HG02610 (cell line): ENCODE measurements around the gene MRNIP.
"Not testable (repeated sequence)": the region's sequence is repeated elsewhere in the genome, so short reads cannot be mapped to it uniquely, and the experiment has no call there.

Experiments
- ATAC-seq: cut with Tn5 transposase; IDR thresholded peaks from one replicate; pipeline ENCODE4 v1.9.1; 2021; ENCODE audit warnings: mild to moderate bottlenecking, moderate library complexity; ENCODE audit not compliant: unreplicated experiment

MRNIP gene

DNA sequence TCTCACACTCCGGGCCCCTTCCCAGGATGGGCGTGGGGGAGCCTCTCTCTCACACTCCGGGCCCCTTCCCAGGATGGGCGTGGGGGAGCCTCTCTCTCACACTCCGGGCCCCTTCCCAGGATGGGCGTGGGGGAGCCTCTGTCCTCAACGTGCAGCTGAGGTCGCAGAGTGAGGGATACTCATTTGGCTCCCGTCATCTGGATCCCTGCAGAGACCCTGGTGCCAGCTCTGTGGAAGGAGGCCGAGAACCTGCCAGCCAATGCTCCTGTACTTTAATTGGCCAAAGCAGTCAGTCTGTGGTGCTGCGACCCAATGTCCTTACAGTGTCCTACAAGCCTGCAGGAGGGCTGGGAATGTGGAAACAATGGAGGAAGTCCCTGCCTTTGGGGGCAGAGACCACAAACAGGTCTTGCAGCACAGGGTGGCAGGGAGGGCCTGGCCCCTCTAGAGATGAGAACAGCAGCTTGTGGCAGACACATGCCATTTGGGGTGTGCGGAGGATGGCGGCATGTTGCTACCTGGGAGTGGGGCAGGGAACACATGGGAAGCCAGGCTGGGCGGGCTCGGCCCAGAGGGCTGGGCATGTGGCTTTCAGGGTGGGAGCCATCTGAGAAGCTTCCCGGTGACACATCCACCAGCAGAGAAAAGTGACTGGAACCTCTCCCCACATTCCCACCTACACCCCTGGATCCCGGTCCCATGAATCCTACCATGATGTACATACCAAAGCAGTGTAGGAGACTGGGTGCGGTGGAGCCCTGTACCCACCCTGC is 13.6 kb upstream of the MRNIP start:
- ATAC-seq, result no peak

DNA sequence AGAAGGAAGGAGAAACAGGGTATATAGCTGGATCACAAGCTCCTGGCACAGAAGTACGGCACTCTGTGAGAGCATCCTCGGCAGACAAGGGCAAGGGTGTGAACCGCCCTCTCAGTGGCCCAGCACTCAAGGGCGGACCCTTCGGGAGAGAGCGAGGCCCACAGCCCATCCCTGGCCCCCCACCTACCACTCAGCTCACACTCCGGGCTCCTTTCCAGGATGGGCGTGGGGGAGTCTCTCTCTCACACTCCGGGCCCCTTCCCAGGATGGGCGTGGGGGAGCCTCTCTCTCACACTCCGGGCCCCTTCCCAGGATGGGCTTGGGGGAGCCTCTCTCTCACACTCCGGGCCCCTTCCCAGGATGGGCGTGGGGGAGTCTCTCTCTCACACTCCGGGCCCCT is 12.9 kb upstream of the MRNIP start:
- not testable (repeated sequence) for ATAC-seq

DNA sequence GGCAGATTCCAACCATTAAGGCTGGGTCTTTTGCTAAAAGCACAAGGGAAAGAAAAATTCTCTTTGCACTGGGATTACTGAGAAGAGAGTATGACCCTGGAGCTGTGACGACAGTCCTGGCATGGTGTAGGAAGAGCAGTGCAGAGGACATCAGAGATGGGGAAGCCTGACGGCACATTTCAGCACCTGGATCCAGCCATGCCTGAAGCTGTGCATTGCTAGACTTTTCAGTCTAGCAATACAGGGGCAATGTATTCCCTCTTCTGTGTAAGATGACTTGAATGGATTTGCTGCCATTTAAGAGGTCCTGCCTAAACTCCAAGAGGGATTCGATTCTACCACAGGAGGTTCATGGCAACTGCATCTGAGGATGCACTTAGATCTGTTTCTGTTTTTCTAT is 12.3 kb upstream of the MRNIP start:
- no peak for ATAC-seq

DNA sequence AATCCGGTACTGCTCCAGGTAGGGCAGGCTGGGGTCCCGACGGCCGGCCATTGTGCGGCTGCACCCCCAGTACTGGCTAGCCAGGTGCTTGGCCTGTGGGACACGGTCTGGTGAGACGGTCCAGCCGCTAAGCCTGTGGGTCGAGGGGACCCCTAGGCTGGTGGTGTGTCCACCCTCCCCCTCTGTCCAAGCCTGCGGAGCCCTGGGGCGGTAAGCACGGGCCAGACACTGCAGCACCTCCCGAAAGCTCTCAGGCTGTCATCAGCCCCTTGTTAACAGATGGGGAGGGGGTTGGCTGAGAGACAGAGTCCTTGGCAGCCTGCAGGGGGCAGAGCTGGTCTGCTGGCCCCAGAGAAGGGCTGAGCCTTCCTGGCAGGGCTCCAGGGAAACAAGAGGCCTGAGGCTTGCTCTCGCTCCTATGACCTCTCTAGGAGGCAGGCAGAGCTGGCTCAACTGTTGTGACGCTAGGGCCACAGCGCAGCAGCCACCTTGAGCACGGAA is 11.8 kb upstream of the MRNIP start:
- ATAC-seq, result no peak

DNA sequence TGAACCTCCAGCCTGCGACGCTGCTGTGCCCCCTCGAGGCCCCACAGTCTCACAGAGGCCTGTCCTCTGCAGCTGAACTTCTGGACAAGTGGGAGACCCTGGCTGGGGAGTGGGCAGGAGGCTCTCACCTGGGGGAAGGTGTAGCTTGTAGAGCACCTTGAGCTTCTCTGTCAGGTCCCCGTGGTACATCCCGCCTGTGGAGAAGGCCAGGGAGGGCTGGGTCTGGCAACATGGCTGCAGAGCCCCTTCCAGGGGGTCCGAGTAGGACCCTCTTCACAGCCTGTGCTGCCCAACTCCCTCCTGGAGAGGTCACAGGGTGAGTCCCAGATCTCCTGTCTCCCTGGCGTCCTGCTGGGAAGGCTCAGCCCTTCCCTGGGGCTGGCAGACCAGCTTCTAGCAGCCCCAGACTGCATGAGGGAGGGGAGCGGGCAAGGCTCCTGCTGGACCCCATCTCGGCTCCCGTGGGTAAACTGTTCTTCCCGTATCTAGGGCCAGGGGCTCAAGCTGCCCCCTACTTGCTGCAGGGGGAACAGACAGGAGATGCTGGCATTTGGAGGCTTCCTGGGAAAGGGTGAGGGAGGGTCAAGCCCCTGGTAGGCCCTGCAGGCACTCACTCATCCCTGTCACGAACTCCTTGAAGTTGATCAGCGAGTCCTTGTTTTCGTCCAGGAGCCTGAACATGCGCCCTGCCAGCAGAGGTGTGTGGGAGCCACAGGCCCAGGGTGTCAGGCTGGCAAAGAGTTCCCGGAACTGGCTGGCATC is 11.2 kb upstream of the MRNIP start:
- ATAC-seq, result no peak

DNA sequence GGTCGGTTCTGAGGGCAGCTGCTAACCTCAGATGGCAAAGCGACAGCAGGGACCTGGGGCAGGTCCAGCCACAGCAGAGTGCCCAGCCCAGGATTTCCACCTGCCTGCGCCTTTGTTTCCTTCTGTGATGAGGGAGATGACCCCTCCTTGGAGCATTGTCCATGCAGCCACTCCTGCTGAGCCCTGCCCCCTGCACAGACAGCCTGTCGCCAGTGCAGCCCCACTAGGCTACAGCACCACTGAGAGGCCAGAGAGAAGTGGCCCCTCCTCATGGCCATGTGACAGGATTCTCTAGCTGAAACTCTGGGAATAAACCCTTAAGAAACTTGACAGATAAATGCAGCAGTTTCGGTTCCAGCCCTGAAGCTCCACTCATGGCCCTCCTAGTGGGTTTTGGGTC is 10.5 kb upstream of the MRNIP start:
- ATAC-seq, result no peak

DNA sequence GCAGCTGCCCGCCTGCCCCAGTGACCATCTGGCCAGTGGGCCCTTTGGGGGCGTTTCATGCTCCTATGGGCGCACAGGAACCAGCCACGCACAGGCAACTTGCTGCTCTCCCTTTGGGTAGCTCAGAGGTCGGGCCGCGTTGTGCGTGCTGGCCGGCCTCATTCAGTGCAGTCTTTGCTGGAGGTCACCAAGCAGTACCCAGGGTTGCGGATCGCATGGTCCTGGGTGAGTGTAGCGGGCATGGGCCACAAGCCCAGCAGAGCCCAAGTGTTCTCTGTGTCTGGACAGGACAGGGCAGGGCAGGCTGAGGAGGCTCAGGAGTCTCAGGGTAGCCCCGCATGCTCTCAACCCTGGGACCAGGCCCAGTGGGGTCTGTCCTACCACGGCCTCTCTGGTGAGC is 9.9 kb upstream of the MRNIP start:
- ATAC-seq, result no peak

DNA sequence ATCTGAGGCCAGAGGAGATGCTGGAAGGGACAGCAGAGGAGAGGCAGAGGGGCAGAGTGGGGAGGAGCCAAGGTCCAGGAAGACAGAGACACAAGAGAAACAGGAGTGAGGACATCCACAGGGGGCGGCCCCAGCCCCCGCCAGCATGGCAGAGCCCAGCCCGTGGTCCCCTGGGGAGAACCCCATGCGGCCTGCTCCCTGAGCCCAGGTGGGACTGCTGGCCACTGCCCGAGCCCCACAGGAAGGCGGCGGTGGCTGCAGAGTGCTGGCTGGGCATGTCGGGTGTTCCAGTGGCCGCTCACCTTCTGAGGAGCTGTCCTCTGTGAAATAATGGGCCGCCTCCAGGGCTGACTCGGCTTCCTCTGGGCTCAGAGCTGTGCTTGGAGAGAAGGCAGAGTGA is 8.9 kb upstream of the MRNIP start:
- ATAC-seq, result no peak

DNA sequence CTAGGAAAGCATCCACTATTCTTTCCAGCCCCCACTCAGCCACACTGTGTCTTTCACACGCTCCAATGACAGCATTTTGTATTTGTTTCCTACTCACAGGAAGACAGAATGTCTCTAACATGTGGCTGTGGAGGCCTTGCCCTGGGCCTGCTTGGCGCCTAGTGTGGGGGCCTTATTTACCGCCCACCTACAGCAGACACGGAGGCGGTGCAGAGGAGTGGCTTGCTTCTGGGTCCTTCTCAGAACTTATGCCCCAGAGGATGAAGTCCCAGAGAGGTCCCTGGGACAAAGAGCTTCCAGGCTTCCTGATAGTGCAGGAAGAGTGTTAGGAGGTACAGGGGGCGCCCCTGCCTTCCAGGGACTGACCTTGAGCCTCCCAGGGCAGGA is 8.5 kb upstream of the MRNIP start:
- no peak for ATAC-seq

DNA sequence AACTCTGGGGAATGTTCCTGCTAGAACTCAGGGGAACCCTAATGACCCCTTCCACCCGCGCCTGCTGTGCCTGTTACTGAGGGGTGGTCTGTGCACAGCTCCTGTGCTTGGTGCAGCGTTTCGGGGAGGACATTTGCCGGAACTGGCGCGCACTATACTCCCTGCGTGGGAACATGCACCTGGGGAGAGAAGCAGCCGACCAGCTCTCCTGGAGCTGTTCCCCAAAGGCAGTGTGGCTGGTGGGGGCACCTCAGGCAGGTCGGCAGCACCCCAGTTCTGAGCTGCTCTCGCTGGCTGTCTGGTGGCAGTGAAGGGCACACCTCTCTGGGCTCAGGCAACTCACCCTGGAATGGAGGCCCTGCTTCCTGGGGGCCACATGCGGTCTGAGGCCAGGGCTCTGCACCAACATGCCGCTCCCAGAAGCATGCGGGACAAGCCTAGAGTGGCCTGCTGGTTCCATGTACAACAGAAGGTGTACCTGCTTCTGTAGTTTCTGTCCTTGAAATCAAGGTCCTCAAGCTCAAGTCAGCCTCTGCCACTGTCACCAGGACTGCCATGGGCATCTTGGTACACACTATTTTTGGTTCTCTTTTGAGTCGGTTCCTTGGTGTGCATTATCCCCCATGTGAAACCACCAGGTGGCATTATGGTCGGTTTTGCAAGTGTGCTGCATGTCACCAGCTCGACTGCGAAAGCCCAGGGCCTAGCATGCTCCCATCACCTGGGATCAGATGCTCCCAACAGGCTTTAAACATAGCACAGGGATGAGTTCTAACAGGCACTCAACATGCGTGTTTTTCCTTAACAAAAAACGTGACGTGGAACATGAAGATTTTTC is 7.8 kb upstream of the MRNIP start:
- no peak for ATAC-seq

DNA sequence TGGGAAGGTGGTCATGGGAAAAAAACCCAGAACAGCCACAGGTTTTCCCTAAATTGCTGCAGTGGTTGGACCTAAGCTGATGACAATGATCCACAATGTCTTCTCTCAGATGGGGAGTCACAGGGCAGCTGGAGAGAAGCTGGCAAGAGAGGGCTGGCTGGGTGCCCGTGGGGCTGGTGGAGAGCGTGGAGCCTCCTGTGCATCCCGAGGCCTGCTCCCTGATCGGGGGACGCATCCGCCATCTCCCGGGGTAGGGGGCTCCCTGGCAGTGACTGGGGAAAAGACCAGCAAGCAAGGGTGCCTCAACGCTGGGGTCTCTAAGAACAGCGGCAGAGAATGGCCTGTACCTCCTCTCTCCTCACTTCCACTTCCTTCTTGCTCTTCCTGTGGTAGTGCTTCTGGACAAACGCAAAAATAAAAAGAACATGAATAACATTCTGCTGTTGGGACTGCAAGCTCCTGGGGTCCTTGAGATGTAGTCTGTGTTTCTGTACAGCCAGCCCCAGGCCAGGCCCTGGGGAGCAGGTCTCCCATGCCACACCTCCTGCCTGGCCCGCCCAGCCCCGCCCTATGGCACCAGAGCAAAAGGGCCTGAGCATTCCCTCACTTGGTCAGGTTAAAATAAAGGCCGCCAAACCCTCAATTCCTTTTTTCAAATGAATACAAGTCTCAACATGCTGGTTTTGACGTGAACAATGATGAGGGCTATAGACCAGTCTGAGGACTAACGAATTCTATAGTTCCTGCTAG is 7.0 kb upstream of the MRNIP start:
- no peak for ATAC-seq

DNA sequence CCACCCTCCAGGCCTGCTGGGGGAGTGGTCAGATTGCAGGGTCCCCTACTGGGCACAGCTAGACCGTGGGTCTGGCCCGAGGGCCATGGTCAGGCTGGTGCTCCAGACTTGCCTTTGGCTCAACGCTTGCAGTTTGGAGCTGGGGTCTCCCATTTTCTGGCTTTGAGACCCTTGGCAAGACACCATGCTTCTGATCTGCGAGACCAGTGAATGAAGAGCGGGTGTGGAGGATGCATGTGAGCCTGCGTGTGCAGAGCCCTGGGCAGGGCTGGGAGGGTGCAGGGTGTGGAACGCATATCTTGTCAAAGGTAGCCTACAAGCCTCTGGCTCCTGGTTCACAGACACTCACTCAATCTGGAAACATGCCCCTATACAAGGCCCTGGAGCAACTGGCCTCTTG is 6.1 kb upstream of the MRNIP start:
- ATAC-seq, result no peak

DNA sequence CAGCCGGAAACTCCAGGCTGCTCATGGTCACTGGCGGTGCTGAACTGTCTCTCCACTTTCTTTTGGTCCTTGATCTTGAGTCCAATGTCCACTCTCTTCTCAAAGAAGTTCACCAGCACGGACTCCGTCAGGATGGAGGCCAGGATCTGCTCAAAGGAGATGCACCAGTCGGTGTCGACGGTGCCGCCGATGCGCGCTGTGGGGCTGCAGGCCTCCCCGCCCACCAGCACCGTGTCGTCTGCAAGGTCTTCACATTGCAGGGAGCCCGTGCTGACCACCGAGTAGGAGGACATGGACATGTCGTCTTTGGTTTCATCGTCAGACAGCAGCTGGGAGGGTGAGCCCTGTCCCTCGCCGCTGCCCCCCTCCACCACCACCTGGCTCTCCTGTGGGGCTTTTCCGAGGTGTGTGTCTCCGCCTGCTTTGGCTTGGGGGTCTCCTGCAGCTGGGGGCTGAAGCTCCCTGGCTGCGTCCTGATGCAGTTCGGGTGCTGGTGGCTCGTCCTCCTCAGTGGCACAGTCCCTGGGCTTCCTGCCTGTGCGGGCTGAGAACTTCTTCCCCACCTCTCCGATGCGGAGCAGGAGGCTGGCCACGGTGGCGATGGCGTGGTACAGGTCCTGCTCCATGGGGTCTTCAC is 5.0 kb upstream of the MRNIP start:
- ATAC-seq, result no peak

DNA sequence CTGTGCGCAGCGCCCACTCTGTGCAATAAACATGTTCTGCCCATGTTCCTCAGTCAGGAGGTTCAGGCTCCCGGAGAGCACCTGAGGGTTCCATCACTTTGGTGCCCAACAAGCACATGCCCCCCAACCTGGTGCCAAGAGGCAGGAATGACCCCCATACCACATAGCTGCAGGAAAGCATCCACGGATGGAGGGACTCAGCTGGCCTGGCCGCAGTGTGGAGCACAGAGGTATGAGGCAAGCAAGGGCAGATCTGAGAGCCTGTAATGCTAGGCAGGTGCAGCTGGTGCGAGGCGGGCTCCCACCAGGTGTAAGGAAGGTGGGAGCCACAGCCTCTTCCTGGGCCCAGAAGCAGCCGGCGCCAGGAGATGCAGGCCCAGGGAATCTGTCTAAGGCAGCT is 4.3 kb upstream of the MRNIP start:
- no peak for ATAC-seq

DNA sequence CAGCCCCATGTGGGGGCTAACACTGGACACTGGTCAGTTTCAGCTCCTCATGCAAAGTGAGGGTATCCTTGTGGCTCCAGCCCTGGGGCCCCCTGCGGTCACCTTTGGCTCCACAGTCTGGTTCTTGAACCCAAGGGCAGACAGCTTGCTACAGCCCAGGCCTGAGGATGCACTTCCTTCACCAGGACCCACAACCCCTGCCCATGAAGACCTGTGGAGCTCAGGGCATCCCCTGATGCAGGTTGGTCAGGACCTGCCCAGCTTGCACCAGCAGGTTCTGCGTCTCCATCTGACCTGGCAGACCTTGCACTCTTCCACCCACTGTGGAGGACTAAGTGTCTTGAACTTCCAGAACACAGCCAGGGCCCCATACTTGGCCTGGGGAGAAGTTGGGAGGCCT is 3.7 kb upstream of the MRNIP start:
- ATAC-seq, result no peak

DNA sequence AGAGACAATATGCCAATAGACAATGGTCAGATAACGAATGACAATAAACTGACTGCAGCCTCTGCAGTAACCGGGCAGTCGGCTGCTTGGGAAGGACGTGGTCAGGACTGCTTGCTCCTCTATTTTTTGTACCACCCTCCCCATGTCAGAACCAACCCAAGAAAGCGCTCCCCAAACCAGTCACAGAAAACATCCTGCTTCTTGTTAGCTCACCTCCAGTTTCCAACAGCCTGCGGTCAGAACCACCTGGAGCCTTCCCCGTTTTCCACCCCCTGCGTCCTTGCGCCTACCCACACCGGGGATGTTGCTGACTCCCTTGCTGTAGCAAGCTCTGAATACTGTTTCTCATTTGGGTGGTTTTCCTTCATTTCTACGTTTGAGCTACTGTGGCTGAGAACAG is 1.7 kb upstream of the MRNIP start:
- ATAC-seq, result no peak

DNA sequence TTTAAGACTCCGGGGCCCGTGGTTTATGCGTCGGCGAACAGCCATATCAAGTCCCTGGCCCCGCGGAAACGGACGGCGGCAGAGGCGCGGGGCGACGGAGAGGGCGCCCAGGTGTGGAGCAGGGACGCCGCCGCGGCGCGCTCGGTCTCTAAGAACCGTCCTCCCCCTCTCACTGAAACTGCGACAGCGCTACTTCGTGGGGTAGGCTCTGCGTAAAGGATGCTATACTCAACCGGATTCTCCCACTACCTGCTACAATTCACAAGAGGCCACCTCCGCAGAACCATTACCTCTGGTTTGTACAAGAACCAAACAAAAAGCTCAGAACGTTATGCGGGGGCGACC is 404 bp downstream of the MRNIP start:
- peak; percentile 39 for ATAC-seq

DNA sequence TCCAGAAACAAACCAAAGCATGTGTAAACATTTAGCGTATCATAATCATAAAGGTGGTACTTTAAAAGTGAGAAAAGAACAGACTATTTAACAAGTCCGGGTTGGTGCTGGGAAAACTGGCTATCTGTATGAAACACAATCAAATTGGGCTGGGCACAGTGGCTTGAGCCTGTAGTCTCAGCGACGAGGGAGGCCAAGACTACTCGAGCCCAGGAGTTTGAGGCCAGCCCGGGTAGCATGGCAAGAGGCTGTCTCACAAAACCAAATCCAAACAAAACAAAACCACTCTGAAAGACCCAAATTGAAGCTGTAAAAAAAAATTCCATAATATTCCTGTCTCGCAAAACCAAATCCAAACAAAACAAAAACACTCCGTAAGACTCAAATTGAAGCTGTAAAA is 4.3 kb downstream of the MRNIP start:
- ATAC-seq, result no peak

DNA sequence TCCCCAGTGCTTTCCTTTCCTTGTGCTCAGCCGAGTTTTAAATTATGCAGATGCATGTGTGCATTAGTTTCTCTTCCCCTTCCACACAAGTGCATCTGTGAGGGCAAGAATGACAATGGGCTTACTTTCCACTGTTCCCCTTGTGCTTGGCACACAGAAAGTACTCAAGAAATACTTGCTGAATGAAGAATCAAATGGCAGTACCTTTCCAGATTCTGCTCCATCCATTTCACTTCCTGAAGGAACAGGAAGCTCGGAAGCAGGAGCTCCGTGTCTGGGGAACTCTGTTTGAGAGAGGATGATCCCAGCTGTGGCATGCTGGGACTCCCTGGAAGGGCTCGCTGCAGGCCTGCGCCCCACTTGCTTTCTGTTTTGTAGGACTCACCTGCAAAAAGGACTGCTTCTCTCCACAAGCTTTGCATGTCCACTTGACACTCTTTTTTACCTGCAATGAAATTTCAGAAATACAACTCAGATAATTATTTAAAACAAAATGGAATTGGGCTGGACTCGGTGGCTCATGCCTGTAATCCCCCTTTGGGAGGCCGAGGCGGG is 5.5 kb downstream of the MRNIP start:
- peak; percentile 83 for ATAC-seq

DNA sequence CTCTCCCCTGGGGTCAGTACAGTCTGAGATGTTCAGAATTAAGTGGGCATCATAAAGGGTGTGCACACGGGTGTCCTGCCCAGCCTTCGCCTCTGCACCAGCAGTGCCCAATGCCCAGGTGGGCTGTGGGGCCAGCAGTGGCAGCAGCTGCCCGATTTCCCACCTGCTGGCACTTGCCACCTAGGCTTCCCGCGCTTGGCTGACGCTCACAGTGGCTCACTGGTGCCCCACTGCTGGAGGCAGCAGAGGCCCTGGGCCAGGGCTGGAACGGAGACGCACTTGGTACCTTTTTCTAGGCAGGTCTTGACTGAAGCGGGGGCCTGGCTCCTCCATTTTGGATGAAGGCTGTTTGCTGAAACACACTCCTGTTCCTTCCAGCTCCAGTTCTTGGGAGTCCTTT is 17.0 kb downstream of the MRNIP start:
- no peak for ATAC-seq
